ENCODE results near the gene GABRA5.
"Not testable (repeated sequence)": the region's sequence is repeated elsewhere in the genome, so short reads cannot be mapped to it uniquely, and the experiment has no call there.

GABRA5 gene

DNA sequence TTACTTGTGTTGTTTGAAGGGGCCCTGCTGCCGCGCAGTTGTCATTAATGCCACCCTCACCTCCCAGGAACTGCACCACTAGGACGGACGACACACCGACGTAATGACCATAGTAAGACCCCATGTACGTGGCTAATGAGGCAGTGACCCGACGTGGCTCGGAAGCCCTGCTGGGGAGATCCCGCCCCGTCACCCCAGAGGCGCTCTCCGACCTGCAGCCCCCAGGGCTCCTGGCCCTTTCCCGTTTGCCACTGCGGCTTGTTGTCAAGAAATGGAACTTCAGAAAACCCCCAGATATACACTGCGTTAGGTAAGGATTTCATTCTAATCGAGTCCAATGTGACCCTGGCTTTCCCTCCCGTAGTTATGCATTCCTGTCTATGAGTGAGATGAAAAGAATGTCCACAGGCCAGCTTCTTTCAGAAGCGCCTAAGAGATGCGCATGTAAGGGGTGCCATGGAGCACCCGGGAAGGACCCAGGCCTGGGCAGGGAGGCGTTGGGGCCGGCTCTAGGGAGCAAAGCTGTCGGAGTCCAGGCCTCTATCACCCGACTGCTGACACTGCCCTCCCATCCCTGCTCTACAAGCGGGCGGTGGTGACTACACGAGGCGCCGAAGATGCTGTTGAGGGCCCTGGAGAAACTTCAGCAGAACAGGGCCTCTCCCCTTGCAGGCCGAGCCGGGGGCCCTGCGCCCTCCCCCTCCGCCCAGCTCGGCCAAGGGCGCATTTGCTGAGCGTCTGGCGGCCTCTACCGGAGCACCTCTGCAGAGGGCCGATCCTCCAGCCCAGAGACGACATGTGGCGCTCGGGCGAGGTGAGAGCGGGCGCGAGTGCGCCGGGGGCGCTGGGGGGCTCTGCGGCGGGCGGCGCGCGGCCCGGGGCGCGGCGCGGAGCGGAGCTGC is at the start of gene GABRA5:
GABRA5 (plus strand) TSS at position 765 of the 902 bp plus-strand sequence. CDS start 2,187 bp downstream, outside the sequence.
- Histone ChIP-seq H3K4me1 (ENCODE audit: insufficient read depth, low read length) (no peaks in the 10 kb centered on the region), H3K4me3 (ENCODE audit: low read length) (no peak within 1 kb of the TSS), H3K36me3 (ENCODE audit: insufficient read depth, low read length) (no peaks in the 10 kb centered on the region), H3K9me3 (ENCODE audit: low read length) (no peaks in the 10 kb centered on the region), H2AFZ (ENCODE audit: low read depth, low read length) (no peak within 1 kb of the TSS), H3K27me3 (ENCODE audit: insufficient read depth, low read length) (peaks cover 39% of the 10 kb centered on the region)

DNA sequence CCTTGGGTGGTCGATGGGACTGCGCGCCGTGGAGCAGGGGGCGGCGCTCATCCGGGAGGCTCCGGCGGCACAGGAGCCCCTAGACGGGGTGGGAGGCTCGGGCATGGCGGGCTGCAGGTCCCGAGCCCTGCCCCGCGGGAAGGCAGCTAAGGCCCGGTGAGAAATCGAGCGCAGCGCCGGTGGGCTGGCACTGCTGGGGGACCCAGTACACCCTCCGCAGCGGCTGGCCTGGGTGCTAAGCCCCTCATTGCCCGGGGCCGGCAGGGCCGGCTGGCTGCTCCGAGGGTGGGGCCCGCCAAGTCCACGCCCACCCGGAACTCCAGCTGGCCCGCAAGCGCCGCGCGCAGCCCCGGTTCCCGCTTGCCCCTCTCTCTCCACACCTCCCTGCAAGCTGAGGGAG is 35.7 kb upstream of the GABRA5 start:
- not testable (repeated sequence) for H3K9me3 ChIP-seq (ENCODE audit: low read length); H2AFZ ChIP-seq (ENCODE audit: low read depth, low read length); H3K4me3 ChIP-seq (ENCODE audit: low read length); H3K4me1 ChIP-seq (ENCODE audit: insufficient read depth, low read length); H3K36me3 ChIP-seq (ENCODE audit: insufficient read depth, low read length); H3K27me3 ChIP-seq (ENCODE audit: insufficient read depth, low read length)

DNA sequence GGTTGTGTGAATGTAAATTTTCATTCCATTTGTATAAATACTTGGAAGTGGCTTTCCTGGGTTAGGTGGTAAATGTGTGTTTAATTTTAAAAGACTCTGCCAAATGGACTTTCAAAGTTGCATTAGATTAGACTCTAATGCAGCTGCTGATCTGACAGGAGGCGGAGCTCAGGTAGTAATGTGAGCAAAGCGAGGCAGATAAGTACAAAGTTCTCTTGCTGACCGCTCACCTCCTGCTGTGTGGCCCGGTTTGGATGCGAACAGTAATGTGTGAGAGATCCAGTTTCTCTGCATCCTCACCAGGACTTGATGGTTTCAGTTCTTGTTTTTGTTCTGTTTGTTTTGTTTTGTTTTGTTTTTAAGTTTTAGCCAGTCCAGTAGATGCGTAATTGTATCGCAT is 34.9 kb upstream of the GABRA5 start:
- Histone ChIP-seq H3K4me3 (ENCODE audit: low read length) (no peak overlapping the region), H3K27me3 (ENCODE audit: insufficient read depth, low read length) (no peaks in the 10 kb centered on the region), H3K4me1 (ENCODE audit: insufficient read depth, low read length) (no peaks in the 10 kb centered on the region), H3K9me3 (ENCODE audit: low read length) (no peaks in the 10 kb centered on the region), H2AFZ (ENCODE audit: low read depth, low read length) (no peak overlapping the region), H3K36me3 (ENCODE audit: insufficient read depth, low read length) (no peaks in the 10 kb centered on the region)

DNA sequence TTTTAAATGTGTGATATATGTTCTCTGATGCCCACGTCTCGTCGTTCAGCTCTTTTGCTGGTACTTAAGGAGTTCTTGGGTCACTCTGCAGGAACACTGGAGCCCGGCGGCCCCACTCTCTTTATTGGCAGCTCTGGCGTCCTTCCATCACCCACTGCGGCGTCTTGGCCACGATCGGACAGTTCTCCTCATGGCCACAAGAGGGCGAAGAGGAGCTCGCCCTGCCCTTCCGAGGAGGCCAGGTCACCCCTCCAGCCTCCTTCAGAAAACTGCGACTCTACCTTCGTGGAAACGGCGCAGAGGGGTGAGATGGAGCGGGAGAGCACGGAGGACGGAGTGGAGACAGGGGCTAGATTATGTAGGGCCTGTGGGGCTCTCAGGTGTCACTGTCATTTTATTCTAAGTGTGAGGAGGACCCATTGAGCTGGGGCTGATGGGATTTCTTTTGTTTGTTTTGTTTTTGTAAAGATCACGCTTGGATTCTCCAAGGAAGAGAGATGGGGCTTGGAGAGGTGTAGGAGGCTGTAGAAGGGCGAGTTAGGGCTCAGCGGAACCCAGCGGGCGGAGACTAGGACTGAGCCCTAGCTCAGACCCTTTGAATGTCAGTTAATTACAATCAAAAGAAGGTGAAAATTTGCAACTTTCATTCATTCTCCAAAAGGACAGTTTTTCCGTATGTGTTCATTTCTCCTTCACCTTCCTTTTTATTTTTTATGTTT is 28.0 kb upstream of the GABRA5 start:
- Histone ChIP-seq H3K4me3 (ENCODE audit: low read length) (no peak overlapping the region), H3K36me3 (ENCODE audit: insufficient read depth, low read length) (no peaks in the 10 kb centered on the region), H3K27me3 (ENCODE audit: insufficient read depth, low read length) (peaks cover 2% of the 10 kb centered on the region), H3K4me1 (ENCODE audit: insufficient read depth, low read length) (no peaks in the 10 kb centered on the region), H2AFZ (ENCODE audit: low read depth, low read length) (no peak overlapping the region), H3K9me3 (ENCODE audit: low read length) (no peaks in the 10 kb centered on the region)

DNA sequence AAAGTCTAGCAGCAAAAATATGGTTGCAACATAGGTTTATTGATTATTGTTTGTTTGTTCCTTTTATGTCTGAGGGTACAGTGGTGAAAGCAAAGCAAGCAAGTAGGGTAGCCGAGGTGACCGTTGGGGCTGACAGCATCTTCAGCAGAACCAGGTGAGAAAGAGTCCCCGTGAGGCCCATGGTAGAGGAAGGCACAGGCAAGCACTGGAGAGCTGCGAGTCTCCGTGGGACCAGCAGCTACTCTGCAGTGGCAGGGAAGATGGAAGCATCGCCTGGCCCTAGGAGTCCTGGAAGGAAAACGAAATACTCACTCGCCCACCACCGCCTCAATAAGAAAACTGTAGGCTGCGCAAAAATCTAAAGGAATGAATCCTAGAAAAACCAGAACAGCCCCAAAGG is 25.3 kb upstream of the GABRA5 start:
- H3K27me3 ChIP-seq (ENCODE audit: insufficient read depth, low read length) = peaks cover 2% of the 10 kb centered on the region
- no peak overlapping the region for H2AFZ ChIP-seq (ENCODE audit: low read depth, low read length)
- no peaks in the 10 kb centered on the region for H3K9me3 ChIP-seq (ENCODE audit: low read length)
- H3K4me3 ChIP-seq (ENCODE audit: low read length) = no peak overlapping the region
- H3K36me3 ChIP-seq (ENCODE audit: insufficient read depth, low read length) = no peaks in the 10 kb centered on the region
- no peaks in the 10 kb centered on the region for H3K4me1 ChIP-seq (ENCODE audit: insufficient read depth, low read length)

DNA sequence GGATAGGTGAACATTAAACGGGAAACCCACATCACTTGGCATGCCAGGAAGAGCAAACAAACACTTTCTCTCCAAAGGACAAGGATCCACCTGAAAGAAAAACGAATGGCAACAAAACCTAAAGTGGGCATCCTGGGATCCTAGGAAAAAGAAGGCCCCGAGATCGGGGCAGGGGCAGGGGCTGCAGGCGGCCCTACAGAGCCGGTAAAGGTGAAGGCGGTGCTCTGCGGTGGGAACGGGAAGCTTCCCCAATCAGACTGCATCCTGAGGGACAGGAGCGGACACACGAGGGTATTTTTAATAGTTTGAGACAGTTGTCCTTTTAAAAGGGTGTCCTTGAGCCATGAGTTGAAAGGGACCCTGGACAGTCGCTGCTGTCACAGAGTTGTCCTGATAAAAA is 24.9 kb upstream of the GABRA5 start:
- Histone ChIP-seq H2AFZ (ENCODE audit: low read depth, low read length) (no peak overlapping the region), H3K4me1 (ENCODE audit: insufficient read depth, low read length) (no peaks in the 10 kb centered on the region), H3K27me3 (ENCODE audit: insufficient read depth, low read length) (peaks cover 2% of the 10 kb centered on the region), H3K9me3 (ENCODE audit: low read length) (no peaks in the 10 kb centered on the region), H3K36me3 (ENCODE audit: insufficient read depth, low read length) (no peaks in the 10 kb centered on the region), H3K4me3 (ENCODE audit: low read length) (no peak overlapping the region)

DNA sequence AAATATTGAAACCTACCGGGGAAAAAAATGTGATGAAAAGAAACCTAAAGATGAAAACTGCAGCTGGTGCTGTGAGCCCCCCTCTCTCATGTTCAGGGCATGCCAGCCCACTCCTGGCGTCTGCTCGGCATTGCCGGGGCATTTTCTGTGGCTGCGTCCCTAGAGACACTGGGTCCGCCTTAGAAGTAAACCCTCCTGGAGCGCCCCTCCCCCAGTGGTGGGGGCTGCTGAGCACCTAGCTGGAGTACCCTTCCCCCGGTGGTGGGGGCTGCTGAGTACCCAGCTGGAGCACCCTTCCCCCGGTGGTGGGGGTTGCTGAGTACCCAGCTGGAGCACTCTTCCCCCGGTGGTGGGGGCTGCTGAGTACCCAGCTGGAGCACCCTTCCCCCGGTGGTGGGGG is 24.5 kb upstream of the GABRA5 start:
- peaks cover 2% of the 10 kb centered on the region for H3K27me3 ChIP-seq (ENCODE audit: insufficient read depth, low read length)
- H3K9me3 ChIP-seq (ENCODE audit: low read length) = no peaks in the 10 kb centered on the region
- H3K4me1 ChIP-seq (ENCODE audit: insufficient read depth, low read length) = no peaks in the 10 kb centered on the region
- H3K36me3 ChIP-seq (ENCODE audit: insufficient read depth, low read length) = no peaks in the 10 kb centered on the region
- H2AFZ ChIP-seq (ENCODE audit: low read depth, low read length) = no peak overlapping the region
- H3K4me3 ChIP-seq (ENCODE audit: low read length) = no peak overlapping the region

DNA sequence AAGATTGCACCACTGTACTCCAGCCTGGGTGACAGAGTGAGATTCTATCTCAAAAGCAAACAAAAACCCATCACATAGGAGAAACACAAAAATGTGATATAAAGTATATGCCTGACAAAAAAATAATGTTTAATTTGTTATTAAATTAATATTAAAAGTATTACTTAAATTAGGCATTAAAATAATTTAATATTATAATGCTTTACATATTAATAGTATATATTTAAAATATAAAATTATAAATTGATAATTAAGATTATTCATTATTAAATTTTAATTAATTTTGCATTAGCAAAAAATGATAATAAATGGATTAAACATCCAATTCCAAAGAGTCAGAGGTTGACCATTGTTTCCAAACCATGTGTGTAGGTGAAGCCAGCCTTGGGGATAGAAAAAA is 22.0 kb upstream of the GABRA5 start:
- H2AFZ ChIP-seq (ENCODE audit: low read depth, low read length) = no peak overlapping the region
- H3K36me3 ChIP-seq (ENCODE audit: insufficient read depth, low read length) = no peaks in the 10 kb centered on the region
- H3K4me1 ChIP-seq (ENCODE audit: insufficient read depth, low read length) = no peaks in the 10 kb centered on the region
- no peaks in the 10 kb centered on the region for H3K9me3 ChIP-seq (ENCODE audit: low read length)
- H3K4me3 ChIP-seq (ENCODE audit: low read length) = no peak overlapping the region
- peaks cover 2% of the 10 kb centered on the region for H3K27me3 ChIP-seq (ENCODE audit: insufficient read depth, low read length)

DNA sequence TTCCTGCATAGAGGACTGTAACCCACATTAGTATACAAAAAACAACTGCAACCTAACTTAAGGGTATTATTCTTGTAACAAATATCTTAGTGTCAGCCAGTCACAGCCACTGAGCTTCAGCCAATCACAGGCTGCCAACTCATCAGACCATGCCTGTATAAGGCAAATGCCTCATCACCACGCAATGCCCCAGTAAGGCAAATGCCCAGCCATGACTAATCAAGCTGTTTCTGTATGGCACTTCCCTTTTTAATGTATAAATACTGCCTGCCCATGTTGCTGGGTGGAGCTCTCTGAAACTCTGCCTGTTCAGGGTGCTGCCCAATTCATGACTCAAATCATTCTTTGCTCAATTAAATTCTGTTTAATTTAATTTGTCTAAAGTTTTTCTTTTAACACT is 18.4 kb upstream of the GABRA5 start:
- Histone ChIP-seq H3K4me1 (ENCODE audit: insufficient read depth, low read length) (no peaks in the 10 kb centered on the region), H3K27me3 (ENCODE audit: insufficient read depth, low read length) (no peaks in the 10 kb centered on the region), H3K36me3 (ENCODE audit: insufficient read depth, low read length) (no peaks in the 10 kb centered on the region), H3K4me3 (ENCODE audit: low read length) (no peak overlapping the region), H3K9me3 (ENCODE audit: low read length) (no peaks in the 10 kb centered on the region), H2AFZ (ENCODE audit: low read depth, low read length) (no peak overlapping the region)

DNA sequence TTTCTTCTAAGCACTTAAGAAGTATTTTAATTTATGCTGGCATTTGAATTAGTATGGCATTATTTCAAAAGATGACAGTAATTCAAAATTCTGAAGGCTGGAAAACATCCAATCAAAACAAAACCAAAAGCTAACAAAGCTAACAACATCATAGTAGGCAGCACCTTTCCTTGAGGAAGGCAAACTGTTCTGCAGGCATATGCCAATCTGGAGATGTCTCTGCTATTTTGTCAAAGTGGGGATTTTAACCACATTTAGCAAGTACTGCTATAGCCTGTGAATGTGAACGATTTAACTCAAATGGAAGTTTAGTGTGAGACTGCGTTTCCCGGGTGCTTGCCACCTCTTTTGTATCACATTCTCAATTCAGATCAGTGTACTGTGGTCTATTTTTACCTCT is 16.7 kb upstream of the GABRA5 start:
- no peaks in the 10 kb centered on the region for H3K27me3 ChIP-seq (ENCODE audit: insufficient read depth, low read length)
- no peaks in the 10 kb centered on the region for H3K9me3 ChIP-seq (ENCODE audit: low read length)
- no peaks in the 10 kb centered on the region for H3K36me3 ChIP-seq (ENCODE audit: insufficient read depth, low read length)
- no peak overlapping the region for H2AFZ ChIP-seq (ENCODE audit: low read depth, low read length)
- H3K4me3 ChIP-seq (ENCODE audit: low read length) = no peak overlapping the region
- no peaks in the 10 kb centered on the region for H3K4me1 ChIP-seq (ENCODE audit: insufficient read depth, low read length)

DNA sequence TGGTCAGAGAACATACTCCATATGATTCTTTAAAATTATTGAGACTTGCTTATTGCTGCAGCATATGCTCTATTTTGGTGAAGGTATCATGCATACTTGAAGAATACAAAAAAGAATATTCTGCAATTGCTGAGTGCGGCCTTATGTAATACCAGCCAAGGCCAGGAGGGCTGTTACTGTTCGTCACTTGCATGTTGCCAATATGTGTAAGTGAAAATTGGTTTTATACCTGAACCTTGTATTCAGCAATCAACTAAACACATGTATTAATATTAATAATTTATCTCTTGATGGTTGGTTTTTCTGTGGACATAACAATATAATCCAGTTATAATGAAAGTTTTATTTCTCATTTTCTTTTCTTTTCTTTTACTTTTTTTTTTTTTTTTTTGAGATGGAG is 13.9 kb upstream of the GABRA5 start:
- Histone ChIP-seq H3K36me3 (ENCODE audit: insufficient read depth, low read length) (no peaks in the 10 kb centered on the region), H3K4me1 (ENCODE audit: insufficient read depth, low read length) (no peaks in the 10 kb centered on the region), H3K4me3 (ENCODE audit: low read length) (no peak overlapping the region), H3K27me3 (ENCODE audit: insufficient read depth, low read length) (no peaks in the 10 kb centered on the region), H3K9me3 (ENCODE audit: low read length) (no peaks in the 10 kb centered on the region), H2AFZ (ENCODE audit: low read depth, low read length) (no peak overlapping the region)

DNA sequence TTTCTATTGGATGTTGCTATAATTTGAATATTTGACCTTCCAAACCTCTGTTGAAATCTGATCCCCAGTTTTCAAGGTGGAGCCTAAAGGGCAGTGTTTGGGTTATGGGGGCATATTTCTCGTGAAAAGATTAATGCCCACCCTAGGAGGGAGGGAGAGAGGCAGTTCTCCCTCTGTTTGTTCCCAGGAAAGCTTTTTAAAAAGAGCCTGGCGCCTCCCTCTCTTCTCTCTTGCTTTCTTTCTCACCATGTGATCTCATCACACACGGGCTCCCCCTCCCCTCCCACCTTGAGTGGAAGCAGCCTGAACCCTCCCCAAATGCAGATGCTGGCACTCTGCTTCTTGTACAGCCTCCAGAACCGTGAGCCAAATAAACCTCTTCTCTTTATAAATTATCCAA is 12.4 kb upstream of the GABRA5 start:
- Histone ChIP-seq H3K4me3 (ENCODE audit: low read length) (no peak overlapping the region), H3K36me3 (ENCODE audit: insufficient read depth, low read length) (no peaks in the 10 kb centered on the region), H3K9me3 (ENCODE audit: low read length) (no peaks in the 10 kb centered on the region), H2AFZ (ENCODE audit: low read depth, low read length) (no peak overlapping the region), H3K4me1 (ENCODE audit: insufficient read depth, low read length) (no peaks in the 10 kb centered on the region), H3K27me3 (ENCODE audit: insufficient read depth, low read length) (no peaks in the 10 kb centered on the region)

DNA sequence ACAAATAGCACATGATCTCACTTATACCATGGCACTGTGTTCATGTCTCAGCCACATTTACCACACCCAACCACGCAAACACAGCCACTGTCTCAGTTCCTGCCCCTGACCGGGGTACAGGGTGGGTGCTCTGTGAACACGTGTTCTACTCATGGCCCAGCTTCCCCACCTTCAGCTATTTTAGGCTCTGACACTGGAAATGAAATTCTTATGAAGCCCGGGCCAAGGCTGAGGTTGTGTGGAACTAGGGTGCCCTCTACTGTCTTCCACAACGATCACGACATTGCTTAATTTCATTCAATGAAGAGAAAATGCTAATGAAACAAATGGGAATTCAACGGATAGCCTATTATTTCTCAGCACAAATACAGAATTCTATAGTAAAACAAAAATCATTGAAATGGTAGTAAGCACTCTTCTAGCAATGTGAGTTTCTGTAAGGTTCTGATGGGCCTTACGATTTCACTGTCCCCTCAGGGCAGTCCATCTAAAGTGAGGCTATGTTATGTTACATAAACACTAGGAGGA is 2.1 kb upstream of the GABRA5 start:
- Histone ChIP-seq H3K4me1 (ENCODE audit: insufficient read depth, low read length) (no peaks in the 10 kb centered on the region), H3K9me3 (ENCODE audit: low read length) (no peaks in the 10 kb centered on the region), H2AFZ (ENCODE audit: low read depth, low read length) (no peak overlapping the region), H3K36me3 (ENCODE audit: insufficient read depth, low read length) (no peaks in the 10 kb centered on the region), H3K4me3 (ENCODE audit: low read length) (no peak overlapping the region), H3K27me3 (ENCODE audit: insufficient read depth, low read length) (peaks cover 35% of the 10 kb centered on the region)

Measured in neuron (in vitro differentiated cells).